H4 (cell line): ENCODE measurements around the gene MCL1. TPM values are rescaled to one million over a fixed set of nuclear protein-coding genes. Genes with fewer than 3 reads are reported as not detected.

ENCODE experiments used
- DNase-seq: peaks from one replicate; pipeline ENCODE4 v3.0.0-alpha.2; 2015; ENCODE audit warnings: low spot score
- total RNA-seq: library from RNA; depleted of rRNA; stranded (reverse); fragments of >200 nt; shearing (Covaris generic); gene quantifications from 2 replicates; pipeline ENCODE4 v1.2.3, GENCODE V29; 2014

The MCL1 gene
- total RNA-seq, 1 experiment from 2014 or later = 98.6 TPM

GRCh38 chr1:150557813-150558212, 21.6 kb downstream of the MCL1 start:
- no peak for DNase-seq

DNA sequence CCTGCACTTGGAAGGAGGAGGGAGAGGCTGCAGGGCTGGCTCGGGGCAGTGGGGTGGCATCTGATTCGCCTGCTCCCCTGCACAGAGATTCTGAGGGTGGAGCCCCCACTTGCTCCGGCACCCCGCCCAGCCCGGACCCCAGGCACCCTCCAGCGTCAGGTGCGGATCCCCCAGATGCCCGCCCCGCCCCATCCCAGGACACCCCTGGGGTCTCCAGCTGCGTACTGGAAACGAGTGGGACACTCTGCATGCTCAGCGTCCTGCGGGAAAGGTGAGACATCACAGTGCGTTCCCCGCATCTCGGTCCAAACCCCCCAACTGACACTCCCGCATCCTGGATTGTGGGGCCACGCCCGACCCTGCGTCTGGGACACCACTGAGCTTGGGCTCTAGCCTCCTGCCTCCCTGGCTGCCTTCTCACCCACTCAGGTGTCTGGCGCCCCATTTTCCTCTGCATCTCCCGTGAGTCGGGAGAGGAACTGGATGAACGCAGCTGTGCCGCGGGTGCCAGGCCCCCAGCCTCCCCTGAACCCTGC, 22.3 kb downstream of the MCL1 start:
- DNase-seq = no peak

DNA sequence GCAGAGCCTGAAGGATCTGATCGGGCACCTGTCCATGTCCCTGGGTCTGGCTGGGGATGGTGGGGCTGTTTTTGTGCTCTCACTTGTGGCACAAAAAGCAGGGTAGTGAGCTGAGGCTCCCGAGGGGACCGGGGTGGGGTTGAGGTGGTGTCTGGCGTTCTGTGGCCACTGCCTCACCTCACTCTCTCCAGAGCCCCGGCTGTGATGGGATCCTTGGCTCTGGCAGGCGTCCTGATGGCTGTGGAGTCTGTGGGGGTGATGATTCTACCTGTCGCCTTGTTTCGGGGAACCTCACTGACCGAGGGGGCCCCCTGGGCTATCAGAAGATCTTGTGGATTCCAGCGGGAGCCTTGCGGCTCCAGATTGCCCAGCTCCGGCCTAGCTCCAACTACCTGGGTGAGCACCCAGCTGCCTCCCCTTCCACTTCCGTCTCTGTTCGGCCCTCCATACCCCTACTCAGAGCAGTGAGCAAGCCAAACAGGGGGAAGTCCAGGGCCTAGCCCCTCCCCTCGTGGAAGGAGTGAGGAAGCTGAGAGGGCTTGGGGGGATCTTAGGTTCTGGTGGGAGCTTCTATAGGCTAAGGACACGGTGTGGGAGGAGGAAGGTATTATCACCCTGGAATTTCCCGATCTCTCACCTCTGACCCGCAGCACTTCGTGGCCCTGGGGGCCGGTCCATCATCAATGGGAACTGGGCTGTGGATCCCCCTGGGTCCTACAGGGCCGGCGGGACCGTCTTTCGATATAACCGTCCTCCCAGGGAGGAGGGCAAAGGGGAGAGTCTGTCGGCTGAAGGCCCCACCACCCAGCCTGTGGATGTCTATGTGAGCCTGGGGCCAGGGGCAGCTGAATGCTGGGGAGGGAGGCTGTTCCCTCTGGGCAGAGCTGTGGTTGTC, 23.2 kb downstream of the MCL1 start:
- DNase-seq = no peak

DNA sequence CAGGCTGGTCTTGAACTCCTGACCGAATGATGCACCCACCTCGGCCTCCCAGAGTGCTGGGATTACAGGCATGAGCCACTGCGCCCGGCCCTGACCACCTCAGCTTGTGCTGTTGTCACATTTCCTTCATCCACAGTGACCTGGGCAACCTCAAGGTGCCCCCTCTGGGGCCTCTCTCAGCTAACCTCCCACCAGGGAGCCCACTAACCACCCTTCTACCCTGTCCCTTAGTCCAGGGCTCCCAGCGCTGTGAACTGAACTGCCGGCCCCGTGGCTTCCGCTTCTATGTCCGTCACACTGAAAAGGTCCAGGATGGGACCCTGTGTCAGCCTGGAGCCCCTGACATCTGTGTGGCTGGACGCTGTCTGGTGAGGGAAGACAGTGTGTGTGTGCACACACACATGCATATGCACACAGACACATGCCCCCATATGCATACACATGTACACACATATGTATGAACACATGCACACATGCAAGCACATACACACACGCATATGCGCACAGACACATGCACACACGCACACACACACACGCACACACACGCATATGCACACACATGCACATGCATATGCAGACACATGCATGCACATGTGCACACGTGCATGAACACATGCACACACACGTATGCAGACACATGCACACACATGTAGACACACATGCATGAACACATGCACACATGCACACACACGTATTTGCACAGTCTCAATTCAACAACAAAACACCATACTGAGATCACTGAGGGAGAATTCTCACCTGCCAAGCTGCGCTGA, 24.0 kb downstream of the MCL1 start:
- no peak for DNase-seq

DNA sequence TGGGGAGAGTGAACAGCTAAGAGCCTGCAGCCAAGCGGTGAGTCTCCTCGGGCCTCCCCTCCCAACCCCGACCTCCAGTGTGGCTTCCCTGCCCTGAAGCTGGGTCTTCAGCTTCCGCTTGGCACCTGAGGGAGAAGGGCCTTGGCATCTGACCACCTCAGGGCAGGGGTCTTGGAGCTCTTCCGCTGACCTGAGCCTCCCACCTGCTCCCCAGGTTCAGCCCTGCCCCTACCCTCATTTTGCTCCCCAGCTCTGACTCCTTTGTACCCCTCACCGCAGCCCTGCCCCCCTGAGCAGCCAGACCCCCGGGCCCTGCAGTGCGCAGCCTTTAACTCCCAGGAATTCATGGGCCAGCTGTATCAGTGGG, 25.3 kb downstream of the MCL1 start:
- no peak for DNase-seq

DNA sequence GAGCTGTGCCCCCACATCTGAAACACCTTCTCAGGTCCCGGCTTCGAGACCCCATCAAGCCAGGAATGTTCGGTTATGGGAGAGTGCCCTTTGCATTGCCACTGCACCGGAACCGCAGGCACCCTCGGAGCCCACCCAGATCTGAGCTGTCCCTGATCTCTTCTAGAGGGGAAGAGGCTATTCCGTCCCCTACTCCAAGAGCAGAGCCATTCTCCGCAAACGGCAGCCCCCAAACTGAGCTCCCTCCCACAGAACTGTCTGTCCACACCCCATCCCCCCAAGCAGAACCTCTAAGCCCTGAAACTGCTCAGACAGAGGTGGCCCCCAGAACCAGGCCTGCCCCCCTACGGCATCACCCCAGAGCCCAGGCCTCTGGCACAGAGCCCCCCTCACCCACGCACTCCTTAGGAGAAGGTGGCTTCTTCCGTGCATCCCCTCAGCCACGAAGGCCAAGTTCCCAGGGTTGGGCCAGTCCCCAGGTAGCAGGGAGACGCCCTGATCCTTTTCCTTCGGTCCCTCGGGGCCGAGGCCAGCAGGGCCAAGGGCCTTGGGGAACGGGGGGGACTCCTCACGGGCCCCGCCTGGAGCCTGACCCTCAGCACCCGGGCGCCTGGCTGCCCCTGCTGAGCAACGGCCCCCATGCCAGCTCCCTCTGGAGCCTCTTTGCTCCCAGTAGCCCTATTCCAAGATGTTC, 25.9 kb downstream of the MCL1 start:
- DNase-seq = no peak

GRCh38 chr1:150552911-150553289, 26.5 kb downstream of the MCL1 start:
- DNase-seq = no peak

DNA sequence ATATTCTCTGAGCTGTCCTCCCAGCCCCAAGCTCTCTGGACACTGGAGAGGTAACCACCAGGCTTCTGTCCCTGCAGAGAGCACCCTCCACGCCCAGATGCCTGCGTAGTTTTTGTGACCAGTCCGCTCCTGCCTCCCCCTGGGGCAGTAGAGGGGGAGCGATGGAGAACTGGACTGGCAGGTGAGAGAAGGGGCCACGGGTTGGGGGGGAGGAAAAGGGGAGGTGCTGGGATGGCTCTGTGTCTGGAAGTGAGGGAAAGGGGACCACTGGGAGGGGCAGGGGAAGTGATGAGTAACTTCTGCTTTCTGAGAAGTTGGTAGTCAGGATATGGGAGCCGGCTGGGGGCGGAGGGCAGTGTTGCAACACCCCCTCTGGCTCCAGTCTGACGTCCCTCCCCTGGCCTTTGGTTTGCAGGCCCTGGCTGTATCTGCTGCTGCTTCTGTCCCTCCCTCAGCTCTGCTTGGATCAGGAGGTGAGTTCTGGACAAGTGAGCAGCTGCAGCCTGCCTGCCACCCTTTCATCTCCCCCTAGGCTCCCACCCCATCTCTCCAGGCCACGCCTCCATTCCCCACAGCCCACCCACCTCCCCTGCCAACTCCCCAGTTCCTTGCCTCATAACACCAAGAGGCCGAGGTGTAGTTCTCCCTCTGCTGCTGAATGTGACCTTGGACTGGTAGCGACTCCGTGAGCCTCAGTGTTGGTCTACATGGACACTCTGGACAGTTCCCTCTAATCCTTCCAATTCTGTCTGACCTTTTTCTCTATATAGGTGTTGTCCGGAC, 27.1 kb downstream of the MCL1 start:
- peak; percentile 84 for DNase-seq

DNA sequence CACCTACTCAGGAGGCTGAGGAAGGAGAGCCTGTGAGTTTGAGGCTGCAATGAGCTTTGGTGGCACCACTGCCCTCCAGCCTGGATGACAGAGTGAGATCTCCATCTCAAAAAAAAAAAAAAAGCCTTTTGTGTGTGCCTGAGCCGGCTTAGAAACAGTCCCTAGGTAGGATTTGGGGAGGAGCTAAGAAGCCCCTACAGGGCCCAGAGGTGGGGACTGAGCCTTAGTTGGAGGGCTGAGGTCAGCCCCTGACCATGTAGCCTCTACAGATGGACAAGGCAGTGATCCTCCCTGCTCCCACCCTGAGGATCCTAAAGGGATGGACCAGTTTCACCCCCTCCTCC, 27.7 kb downstream of the MCL1 start:
- no peak for DNase-seq

DNA sequence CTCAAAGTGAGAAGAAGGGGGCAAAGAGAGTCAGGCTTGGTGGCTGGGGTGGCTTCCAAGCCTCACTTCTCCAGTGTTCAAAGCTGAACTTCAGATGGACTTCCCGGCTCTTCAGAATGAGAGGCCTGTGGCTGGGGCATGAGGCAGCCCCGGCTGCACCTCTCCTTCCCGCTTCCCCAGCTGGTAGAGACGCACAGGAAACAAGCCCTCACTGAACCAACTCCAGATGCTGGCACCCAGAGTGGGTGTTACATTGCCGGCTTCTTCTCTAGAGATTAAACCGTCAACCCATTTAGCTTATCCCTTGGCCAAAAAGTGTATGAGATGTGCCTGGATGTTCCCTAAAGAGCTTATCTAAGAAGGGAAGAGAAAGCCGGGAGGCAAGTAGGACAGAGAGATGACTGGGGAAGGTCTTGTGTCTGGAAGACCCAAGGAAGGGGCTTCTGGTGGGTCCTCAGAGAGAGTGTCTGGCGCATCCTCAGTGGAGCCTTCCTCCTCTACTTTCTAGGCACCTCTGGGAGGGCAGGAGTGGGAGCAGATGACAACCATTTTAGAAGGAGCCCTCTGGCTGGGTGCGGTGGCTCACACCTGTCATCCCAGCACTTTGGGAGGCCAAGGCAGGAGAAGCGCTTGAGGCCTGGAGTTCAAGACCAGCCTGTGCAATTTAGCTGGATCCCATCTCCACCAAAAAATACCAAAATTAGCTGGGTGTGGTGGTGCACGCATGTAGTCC, 28.2 kb downstream of the MCL1 start:
- DNase-seq = no peak

GRCh38 chr1:150550222-150551050, 29.0 kb downstream of the MCL1 start:
- DNase-seq = no peak

- DNase-seq = no peak
Measured at GRCh38 chr1:150549496-150550221, 29.8 kb downstream of the MCL1 start.

GRCh38 chr1:150548632-150549495, 30.5 kb downstream of the MCL1 start, which contains the start of gene ADAMTSL4:
ADAMTSL4 (plus strand) TSS chr1:150549408; CDS start chr1:150552289, 2,881 bp downstream.
- no peak for DNase-seq

GRCh38 chr1:150548324-150548631, 31.1 kb downstream of the MCL1 start:
- DNase-seq = no peak

DNA sequence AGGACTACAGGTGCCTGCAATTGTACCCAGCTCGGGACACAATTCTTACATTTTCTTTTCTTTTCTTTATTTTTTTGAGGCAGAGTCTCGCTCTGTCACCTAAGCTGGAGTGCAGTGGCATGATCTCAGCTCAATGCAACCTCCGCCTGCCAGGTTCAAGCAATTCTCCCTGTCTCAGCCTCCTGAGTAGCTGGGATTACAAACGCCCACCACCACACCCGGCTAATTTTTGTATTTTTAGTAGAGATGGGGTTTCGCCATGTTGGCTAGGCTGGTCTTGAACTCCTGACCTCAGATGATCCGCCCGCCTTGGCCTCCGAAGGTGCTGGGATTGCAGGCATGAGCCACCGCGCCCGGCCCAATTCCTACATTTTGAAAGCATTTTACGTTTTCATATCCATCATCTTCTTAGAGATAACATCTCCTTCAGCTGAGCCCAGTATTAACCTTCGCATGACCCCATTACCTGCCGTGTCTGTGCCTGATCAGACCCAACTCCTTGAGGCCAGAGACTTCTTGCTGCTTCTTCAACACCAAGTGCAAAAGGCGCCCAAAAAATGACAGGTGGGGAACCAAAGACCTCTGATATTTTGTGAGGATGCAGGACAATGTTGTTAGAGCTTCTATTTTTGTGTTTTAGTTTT, 33.0 kb downstream of the MCL1 start:
- peak; percentile 1 for DNase-seq

GRCh38 chr1:150545486-150546032, 33.9 kb downstream of the MCL1 start:
- peak; percentile 2 for DNase-seq

DNA sequence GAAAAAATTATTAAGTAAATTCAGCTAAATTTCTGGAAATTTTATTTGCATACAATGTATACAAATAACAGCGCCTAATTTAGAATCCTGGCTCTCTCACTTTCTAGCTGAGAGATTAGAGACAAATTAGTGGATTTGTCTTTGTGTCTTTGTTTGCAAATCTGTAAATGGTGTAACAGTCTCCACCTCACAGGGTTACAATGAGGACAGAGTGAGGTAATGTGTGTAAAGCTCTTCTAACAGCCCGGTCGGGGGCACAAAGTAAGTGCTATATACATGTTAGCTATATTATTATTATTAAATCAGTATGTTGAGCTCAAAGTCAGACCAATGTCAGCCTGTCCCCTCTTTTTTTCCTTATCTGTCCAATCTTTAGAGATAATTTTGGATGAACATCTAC, 35.2 kb downstream of the MCL1 start:
- DNase-seq = no peak
